ENCODE measurements around the gene PHF13.

DNA sequence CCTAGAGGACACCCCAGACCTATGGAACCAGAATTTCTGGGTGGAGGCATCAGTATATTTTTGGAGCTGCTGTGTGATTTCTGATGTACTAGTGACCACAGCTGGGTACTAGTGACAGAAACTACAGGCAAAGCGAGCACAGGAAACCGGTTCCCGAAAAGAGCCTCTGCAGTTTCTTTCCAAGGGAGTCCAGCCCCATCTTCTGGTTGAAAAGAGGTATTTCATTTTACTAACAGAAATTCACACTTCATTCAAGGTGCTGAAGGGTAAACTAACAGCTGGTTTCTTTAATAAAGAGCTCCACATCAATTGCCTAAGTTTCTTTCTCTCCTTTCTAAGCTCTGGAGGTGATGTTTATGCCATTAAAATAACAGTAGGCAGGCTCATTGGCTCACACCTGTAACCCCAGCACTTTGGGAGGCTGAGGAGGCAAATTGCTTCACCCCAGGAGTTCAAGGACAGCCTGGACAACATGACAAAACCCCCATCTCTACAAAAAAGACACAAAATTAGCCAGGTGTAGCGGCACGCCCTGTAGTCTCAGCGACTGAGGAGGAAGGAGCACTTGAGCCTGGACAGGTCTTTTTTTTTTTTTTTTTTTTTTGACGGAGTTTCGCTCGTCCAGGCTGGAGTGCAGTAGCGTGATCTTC, 33.1 kb downstream of the PHF13 start:
- TF ChIP-seq, protein P1, sequence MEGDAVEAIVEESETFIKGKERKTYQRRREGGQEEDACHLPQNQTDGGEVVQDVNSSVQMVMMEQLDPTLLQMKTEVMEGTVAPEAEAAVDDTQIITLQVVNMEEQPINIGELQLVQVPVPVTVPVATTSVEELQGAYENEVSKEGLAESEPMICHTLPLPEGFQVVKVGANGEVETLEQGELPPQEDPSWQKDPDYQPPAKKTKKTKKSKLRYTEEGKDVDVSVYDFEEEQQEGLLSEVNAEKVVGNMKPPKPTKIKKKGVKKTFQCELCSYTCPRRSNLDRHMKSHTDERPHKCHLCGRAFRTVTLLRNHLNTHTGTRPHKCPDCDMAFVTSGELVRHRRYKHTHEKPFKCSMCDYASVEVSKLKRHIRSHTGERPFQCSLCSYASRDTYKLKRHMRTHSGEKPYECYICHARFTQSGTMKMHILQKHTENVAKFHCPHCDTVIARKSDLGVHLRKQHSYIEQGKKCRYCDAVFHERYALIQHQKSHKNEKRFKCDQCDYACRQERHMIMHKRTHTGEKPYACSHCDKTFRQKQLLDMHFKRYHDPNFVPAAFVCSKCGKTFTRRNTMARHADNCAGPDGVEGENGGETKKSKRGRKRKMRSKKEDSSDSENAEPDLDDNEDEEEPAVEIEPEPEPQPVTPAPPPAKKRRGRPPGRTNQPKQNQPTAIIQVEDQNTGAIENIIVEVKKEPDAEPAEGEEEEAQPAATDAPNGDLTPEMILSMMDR (IDR thresholded peaks at IDR 0.05) = peak in 3 of 4 experiments; percentile 56 to 81 (median 68)
- TF ChIP-seq POLR2AphosphoS5 (IDR thresholded peaks at IDR 0.05) = peak; percentile 52

All from prostate gland (tissue), 2 donors.